Right renal cortex interstitium (tissue), 3 donors: ENCODE measurements around the gene NKD2. TPM values are rescaled to one million over a fixed set of nuclear protein-coding genes. Genes with fewer than 3 reads are reported as not detected.
"Not testable (repeated sequence)": the region's sequence is repeated elsewhere in the genome, so short reads cannot be mapped to it uniquely, and the experiment has no call there.

ENCODE experiments used
- DNase-seq, 3 donors: peaks; one replicate each; pipeline ENCODE4 v3.0.0-alpha.2; 2013; ENCODE audit warnings: low read depth in 3 of 3, low spot score in 2 of 3
- polyA plus RNA-seq, 3 donors: library from polyadenylated mRNA; unstranded; fragments of 120-200 nt; gene quantifications; one replicate each; pipeline ENCODE4 v1.2.1, GENCODE V29; 2013; ENCODE audit not compliant: insufficient read length in 3 of 3

NKD2 gene, protein sequence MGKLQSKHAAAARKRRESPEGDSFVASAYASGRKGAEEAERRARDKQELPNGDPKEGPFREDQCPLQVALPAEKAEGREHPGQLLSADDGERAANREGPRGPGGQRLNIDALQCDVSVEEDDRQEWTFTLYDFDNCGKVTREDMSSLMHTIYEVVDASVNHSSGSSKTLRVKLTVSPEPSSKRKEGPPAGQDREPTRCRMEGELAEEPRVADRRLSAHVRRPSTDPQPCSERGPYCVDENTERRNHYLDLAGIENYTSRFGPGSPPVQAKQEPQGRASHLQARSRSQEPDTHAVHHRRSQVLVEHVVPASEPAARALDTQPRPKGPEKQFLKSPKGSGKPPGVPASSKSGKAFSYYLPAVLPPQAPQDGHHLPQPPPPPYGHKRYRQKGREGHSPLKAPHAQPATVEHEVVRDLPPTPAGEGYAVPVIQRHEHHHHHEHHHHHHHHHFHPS
- polyA plus RNA-seq: 10 to 100 TPM; 12.9 to 16.9 (median 16.5) TPM

DNA sequence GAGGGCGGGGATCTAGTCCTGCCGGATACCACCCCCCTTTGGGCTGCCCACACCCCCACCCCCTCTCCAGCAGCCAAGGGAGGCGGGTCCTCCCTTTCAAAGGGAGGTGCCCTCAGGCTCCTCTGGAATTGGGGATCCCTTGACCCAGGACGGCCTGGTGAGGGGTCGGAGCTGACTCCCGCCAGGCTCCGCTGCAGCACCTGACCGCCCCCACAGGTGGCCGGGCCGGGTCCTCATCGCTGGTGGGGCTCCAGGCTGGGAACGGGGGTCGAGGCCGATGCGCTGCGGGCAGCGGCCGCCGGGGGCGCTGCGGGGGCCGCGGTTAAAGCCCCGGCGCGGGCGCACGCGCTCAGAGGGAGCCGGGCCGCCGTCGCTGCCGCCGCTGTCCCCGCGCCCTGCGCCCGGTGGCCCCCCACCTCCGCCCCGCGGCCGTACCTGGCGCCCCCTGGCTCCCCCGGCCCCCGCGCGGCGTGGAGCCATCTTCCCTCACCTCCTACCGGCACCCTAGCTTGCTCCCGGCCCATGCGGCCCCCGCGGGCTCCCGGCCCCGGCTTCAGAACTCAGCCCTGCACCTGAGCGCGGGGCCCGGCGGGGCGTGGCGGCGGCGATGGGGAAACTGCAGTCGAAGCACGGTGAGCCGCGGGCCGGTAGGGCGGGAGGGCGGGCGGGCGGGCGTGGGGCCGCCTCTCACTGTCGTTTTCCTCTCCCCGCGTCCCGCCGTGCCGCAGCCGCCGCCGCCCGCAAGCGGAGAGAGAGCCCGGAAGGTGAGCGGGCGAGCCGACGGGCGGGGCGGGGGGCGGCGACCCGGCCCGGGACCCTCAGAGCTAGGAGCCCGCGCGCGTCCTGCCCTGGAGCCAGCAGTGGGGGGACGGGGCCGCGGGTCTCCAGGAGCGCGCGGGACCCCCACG, at the start of gene NKD2:
TSS of gene NKD2 (plus strand) at position 352 of the 908 bp plus-strand sequence. CDS start at position 608, 256 bp downstream.
- DNase-seq: no peak

DNA sequence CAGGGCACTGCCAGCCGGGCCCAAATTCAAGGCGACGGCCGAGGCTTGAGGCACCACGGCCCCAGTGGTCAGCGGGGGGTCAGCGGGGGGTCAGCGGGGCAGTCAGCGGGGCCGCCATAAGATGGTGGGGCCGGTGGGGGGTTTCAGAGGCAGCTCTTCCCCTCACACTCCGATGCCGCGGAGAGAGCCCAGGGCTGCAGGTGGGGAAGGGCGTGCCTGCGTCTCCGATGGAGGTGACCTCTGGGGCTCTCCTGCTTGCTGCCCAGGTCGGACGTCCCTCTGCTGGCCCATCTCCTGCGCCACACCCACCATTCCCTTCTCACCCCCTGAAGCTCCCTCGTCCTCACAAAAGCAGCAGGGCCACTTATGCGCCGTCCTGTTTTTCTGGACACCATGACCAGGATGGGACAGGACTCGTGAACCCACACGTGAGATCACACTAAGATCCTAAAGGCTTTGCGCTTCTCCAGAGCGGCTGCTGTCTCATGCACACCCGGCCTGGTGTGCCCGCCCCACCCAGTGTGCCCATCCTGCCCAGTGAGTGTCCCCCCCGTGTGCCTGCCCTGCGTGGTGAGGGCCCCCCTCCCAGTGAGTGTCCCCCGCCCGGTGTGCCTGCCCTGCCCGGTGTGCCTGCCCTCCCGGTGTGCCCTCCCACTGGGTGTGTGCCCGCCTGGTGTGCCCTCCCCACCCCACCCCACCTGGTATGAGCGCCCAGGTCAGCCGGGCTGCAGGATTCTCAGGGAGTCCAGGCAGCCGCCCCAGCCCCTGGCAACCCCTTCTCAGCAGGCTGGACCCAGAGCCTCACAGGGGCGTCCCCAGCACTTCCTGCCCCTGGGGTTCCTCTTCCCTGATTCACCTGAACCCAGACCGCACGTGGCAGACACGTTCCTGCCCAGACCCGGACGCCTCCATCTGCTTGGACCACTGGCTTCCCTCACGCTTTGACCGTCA, 48.7 kb upstream of the NKD2 start:
- no peak for DNase-seq

DNA sequence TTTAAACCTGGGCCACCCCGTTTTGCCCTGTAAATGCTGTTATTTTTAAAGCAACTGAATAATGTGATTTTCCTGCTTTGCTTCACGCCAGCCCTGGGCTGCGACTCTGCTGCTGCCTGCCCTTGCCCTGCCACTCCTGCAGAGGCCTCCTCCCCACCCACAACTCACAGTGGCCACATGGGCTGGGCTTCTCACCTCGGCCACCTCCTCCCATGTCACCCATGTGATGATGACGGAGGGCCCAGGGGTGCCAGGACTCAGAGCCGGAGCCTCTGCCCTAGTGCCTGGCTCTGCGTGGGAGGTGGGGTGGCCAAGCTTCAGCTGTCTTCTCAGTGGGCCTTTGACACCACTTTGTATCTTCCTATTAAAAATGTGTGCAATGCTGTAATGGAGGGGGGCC, 48.1 kb upstream of the NKD2 start:
- no peak for DNase-seq

DNA sequence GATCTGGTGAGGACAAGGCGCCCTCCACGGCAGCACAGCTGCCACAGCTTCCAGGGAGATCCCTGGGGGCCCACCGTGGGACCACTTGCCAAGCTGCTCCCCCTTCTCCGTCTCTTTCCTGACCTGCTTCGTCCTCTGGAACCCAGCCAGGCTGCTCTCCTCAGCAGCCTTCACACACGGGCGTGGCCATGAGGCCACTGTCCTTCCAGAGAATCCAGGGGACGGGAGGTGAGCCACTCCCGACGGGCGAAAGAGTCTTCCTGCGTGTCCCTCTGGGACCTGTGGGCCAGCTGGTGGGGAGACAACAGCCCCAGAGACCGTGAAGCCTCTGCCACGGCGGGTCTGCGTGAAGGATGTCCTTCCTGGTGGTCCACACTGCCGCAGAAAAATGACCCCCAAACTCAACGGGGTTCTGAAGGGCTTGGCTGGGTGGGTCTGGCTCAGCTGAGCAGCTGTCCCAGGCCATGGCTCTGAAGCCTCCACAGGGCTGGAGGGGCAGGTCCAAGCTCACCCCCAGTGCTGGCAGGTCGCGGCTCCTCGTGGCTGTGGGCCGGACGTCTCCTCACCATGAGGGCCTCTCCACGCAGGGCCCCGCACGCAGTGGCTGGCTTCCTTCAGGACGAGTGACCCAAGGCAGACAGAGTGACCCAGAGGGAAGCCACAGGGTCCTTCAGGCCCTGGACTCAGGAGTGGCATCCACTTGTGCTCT, 47.4 kb upstream of the NKD2 start:
- no peak for DNase-seq

DNA sequence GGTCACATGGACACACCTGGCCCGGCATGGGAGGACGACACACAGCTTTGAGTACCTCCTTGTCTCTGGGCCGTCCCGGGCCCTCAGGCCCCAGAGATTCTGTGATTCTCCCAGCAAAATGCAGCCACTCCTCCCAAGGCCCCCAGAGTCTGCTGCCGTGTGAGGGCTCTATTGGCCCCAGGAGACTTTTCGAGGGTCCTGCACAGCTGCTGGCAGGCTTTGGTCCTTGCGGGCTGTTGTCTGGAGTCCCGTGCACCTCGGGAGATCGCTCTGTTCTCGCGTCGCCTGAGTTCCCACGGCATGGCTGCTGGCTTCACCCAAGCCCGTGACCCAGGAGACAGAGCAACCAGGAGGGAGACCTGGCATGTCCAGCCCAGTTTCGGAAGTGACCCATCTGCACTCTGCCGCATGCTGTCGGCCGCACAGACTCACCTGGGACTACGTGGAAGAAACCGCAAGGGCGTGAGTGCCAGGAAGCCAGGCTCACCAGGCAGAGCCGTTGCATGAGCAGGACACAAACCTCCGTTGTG, 46.8 kb upstream of the NKD2 start:
- DNase-seq: no peak

DNA sequence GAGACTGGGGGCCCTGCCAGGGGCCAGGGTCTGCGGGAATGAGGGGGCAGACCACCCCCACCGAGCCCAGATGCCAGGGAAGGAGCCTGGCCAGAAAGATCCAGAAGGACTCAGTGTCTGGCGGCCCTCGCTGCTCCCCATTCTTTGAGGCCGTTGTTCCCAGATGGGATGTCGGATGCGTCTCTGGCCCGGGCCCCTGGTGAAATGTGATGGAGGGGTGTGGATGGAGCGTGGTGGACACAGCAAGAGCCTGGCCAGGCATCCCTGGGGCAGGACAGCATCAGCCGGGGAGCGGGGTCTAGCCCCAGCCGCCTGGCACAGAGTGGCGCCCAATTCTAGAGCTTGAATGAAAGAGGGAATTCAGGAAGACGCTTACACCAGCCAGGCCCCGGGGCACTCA, 46.2 kb upstream of the NKD2 start:
- no peak for DNase-seq

DNA sequence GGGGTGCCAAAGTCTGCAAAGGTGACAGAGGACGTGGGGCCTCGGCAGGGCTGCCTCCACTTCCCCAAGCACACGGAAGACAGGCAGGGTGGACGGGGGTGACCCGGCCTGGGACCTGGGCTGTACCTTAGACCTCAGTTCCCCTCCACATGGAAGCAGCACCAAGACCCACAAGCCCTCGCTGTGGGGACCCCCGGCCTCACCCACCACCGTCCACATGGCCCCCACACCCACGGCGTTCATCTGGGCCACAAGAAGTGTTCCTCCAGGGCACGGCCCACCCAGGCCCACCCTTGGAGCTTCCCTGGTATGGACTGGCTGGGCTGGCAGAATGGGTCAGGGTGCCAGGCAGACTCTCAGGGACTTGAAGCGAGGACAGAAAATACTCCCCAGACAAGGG, 45.8 kb upstream of the NKD2 start:
- no peak for DNase-seq

DNA sequence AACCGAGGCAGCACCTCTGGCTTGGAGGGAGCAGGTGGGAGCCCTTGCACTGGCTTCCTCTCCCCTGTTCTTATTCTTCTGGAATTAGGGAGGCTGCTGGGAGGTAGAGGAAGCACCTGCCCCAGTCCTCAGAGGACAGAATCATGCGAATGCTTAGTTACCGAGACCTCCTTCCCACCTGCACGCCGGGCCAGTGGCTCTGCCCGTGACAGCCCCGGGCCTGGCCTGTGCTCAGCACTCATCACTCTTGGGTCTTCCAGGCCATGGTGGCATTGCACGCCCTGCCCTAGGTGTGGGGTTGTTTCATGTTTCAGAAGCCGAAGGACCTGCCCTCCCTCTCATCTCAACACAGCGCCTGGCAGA, 45.3 kb upstream of the NKD2 start:
- no peak for DNase-seq

DNA sequence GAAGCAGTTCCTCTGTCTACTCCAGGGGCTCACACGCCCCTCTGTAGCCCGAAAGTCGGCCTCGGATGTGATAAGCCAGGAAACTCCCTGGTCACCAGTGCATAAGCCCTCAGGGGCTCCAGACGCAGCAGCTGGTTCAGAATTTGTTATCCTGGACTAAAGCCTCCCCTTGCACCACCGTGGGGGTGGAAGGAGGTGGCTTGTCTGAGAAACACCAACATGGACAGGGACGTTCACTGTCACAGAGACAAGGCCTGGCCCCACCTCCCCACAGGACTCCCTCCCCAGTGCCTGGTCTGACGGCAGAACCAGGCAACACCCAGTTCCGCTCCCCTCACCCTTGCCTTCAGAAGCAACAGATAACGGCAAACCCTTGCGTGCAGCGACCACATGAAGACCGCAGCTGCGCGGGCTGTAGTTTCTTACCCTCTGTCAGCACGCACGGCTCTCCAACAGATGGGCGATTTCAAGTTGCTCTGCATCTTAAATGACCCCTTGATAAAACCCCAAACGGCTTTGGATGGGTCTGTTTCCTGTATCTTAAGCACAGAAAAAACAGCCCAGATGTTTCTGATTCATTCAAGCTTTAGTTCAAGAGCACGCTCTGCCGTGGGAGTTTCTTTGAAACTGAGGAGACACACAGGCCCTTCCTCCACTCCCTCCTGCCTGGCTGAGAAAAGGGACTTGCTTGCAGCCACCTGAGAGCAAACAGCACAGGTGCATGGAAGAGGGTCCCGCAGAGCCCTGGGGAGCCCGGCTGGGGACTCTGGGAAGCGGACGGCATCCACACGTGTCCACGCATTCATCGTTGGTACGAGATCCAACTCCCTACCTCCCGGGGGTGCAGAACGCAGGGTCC, 44.7 kb upstream of the NKD2 start:
- DNase-seq: peak in 2 of 3 donors; percentile 69 to 71

DNA sequence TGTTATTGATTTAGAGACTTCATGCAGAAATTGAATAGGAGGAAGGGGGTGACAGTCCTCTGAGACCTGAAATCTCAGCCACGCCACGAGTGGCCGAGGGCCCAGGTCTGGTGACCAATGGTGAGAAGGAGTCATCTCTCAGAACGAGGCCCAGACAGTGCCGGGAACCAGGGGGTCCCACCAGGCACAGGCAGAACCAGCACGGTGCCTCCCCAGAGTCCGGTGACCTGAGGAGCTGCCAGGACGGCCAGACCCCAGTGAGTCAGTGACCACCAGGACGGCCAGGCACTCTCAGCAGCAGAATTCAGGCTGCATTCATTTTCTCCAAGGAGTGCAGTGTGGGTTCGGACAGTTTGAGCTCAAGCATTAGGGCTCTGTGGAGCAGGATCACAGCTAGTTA, 43.8 kb upstream of the NKD2 start:
- no peak for DNase-seq

DNA sequence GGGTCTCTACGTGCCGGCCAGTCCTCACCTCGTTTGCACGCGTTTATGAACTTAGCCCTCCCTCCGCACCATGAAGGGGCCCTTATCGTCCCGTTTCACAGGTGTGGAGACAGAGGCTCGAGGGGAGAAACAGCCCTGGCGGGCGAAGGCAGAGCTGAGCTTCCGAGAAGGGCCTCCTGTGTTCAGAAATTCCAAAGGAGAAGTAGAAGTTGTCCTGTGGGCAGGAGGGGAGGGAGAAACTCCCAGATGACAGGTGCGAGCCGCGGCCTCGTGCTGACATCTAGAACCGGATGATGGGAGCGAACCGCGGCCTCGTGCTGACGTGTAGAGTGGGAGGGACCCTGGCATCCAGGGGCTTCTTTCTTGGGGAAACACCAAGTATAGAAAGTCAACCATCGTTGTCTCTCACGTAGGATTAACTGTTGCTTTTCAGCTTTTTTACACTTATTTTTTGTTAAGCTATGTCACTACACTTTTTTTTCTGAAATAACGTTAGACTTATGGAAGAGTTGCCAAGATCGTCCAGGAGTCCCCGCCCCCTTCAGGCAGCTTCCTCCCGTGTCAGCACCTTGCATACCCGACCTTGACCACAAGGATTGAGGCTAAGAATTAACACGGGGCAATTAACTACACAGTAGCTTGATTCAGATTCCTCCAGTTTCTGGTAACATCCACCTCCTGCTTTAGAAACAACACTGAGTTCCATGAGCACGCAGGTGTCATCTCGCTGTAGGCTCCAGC, 42.8 kb upstream of the NKD2 start:
- DNase-seq: no peak

DNA sequence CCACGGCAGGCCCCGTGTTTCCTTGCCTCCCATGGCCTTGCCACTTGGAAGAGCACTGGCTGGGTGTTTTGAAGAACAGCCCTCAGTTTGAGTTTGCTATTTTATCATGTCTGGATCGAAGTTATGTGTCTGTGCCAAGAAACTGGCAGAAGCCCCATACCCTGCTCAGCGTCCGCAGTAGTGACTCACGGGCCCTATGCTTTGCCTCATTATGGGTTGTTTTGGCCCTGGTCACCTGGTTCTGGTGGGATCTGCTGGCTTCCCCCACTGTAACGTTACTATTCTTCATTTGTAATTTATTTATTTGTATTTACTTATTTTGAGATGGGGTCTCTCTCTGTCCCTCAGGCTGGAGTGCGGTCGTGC, 42.3 kb upstream of the NKD2 start:
- no peak for DNase-seq

DNA sequence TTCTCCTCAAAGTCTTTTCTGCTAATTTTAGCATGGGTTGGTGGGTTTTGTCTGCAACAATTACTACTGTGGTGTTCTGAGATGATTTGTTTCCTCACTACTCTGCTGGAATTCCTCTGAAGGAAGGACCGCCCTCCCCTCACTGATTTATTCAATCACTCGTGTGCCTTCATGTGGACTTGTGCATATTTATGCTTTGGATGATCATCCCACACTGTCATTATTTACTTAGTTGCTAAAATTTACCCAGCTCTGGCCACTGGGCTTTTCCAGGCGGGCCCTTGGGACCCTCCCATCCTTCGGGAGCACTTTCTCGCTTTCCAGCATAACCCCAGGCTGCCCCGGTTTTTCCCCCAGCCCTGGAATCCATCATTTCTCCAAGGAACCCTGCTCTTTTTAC, 41.7 kb upstream of the NKD2 start:
- DNase-seq: no peak

DNA sequence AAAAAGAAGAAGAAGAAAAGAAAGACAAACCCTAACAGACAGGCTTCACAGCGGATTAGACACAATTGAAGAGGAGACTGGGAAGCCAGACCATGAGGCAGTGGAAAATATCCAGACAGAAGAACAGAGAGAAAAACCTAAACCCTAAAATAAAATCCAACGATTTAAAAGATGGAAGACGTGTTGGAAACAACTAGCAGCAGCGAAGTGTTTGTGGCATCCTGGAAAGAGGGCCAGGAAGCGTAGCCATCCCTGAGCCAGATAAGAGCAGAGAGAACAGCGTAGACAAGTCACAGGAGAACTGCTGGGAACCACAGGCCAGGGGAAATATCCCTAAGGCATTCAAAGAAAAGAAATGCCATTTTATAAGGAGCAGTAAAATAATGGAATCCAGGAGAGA, 39.7 kb upstream of the NKD2 start:
- DNase-seq: no peak

DNA sequence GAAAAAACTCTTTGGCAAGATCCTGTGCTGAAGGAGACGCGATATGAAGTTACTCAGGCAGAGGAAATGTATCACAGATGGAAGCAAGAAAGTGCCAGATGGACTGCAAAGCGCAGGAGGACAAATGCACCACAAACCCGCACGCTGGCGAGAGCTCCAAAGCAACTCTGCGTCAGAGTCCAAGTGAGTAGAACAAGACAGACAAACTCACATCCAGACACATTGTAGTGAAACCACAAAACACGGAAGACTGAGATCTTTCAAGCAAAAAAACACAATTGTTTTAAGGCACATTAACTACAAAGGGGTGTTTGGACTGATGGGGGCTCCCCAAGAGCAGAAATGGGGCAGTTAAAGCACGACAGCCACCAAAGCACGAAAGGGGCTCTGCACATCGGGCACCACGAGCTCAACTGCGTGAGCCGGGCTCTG, 39.2 kb upstream of the NKD2 start:
- DNase-seq: no peak

DNA sequence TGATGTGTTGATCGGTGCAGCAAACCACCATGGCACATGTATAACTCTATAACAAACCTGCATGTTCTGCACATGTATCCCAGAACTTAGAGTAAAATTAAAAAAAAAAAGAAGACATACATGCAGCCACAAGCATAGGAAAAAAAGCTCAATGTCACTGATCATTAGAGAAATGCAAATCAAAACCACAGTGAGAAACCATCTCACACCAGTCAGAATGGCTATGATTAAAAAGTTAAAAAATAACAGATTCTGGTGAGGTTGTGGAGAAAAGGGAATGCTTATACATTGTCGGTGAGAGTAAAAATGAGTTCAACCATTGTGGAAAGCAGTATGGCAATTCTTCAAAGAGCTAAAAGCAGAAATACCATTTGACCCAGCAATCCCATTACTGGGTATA, 36.0 kb upstream of the NKD2 start:
- not testable (repeated sequence) for DNase-seq

DNA sequence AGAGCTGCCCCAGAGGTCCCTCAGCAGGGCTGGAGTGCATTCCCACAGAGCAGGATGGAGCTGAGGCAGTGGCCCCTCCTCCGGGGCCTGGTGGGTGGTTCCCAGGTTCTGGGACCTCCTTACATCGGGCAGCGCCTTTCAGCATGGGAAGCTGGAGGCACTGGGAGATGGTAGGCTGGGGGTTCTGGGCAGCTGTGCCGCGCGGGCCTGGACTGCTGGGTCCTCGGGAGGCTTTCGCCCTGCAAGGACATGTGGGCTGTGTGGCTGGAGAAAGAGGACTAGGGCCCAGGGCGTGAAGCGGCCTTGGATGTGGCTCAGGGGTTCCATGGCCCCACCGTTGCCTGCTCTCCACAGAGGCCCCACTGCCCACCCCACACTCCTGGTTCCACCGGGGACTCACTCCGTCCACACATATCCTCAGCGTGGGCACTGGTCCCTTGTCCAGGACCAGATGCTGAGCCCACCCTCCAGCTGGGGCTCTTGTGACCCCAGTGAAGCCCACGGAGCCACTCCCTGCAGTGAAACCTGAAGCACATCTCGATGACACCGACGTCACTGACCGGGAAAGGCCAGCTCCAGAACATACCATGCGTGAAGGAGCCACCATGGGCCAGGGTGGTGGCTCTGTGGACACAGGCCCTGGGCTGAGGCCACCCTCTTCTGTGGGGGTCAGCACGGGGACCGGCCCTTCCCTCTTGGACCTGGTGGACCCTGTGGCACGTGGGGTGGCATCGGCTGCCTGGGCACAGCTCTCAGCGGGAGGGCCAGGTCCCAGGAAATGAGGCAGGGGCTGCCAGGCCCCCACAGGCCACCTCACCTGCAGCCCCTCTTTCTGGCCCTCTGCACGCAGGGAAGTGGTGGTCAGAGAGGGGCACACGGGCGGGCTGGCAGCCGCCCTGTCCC, 31.5 kb upstream of the NKD2 start:
- no peak for DNase-seq
